Measurements from ENCODE around the gene CRELD2. TPM values are rescaled to one million over a fixed set of nuclear protein-coding genes. Genes with fewer than 3 reads are reported as not detected.

CRELD2 gene
- total and polyA plus RNA-seq, 2 of the 13 experiments (the other 11 are each of a cell fraction or from before 2014, with no cell fraction given) = 17.2 to 44.7 TPM

DNA sequence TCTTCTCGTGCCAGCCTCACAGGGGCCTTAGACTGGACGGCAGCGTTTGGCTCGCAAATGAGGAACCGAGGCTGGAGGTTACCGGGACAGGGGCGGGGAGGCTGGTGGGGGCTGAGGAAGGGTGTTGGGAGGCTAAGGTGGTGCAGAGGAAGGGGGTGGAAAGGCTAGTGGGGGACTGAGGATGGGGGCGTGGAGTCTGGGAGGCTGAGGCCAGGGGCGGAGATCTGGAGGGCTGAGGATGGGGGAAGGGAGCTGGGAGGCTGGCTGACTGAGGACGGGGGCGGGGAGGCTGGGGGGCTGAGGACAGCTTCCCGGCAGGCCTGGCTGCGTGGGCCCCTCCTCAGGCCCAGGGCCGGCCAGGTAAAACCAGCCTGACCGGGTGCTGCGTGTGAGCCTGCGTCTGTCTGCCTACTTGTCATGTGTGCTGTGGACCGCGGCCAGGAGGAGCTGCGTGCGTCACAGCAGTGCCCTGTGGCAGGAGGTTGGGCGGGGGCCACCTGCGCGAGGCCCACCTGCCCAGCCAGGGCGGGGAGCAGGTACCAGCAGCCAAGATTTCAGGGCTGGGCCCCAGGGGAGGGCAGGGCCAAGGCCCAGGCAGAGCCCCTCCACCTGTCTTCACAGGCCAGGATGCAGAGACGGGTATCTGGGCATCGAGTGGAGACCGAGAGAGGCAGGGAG, 32.7 kb downstream of the CRELD2 start (continued):
- TF ChIP-seq, protein P1, sequence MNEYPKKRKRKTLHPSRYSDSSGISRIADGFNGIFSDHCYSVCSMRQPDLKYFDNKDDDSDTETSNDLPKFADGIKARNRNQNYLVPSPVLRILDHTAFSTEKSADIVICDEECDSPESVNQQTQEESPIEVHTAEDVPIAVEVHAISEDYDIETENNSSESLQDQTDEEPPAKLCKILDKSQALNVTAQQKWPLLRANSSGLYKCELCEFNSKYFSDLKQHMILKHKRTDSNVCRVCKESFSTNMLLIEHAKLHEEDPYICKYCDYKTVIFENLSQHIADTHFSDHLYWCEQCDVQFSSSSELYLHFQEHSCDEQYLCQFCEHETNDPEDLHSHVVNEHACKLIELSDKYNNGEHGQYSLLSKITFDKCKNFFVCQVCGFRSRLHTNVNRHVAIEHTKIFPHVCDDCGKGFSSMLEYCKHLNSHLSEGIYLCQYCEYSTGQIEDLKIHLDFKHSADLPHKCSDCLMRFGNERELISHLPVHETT (CRISPR knock-in tag; conservative IDR thresholded peaks at IDR 0.05) = no peak
- no peak for TF ChIP-seq ATF7-NPFF (CRISPR knock-in tag; IDR thresholded peaks at IDR 0.05; ENCODE audit: low read depth)
- TF ChIP-seq SOX5 (CRISPR knock-in tag; IDR thresholded peaks at IDR 0.05; ENCODE audit: borderline replicate concordance) = peak; percentile 41; the same call in 1 of the 2 replicates
- TF ChIP-seq RBFOX2 (IDR thresholded peaks at IDR 0.05; ENCODE audit: low read depth, low read length) = peak; percentile 57
- TF ChIP-seq, protein P2, sequence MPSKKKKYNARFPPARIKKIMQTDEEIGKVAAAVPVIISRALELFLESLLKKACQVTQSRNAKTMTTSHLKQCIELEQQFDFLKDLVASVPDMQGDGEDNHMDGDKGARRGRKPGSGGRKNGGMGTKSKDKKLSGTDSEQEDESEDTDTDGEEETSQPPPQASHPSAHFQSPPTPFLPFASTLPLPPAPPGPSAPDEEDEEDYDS (CRISPR knock-in tag; IDR thresholded peaks at IDR 0.05) = peak; percentile 60; the same call in 1 of the 2 replicates
- no peak for TF ChIP-seq ZNF34 (CRISPR knock-in tag; IDR thresholded peaks at IDR 0.05; ENCODE audit: borderline replicate concordance)
- peak; percentile 38; the same call in 1 of the 2 replicates for TF ChIP-seq SALL1 (CRISPR knock-in tag; IDR thresholded peaks at IDR 0.05)
- TF ChIP-seq, protein P3, sequence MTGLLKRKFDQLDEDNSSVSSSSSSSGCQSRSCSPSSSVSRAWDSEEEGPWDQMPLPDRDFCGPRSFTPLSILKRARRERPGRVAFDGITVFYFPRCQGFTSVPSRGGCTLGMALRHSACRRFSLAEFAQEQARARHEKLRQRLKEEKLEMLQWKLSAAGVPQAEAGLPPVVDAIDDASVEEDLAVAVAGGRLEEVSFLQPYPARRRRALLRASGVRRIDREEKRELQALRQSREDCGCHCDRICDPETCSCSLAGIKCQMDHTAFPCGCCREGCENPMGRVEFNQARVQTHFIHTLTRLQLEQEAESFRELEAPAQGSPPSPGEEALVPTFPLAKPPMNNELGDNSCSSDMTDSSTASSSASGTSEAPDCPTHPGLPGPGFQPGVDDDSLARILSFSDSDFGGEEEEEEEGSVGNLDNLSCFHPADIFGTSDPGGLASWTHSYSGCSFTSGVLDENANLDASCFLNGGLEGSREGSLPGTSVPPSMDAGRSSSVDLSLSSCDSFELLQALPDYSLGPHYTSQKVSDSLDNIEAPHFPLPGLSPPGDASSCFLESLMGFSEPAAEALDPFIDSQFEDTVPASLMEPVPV (CRISPR knock-in tag; IDR thresholded peaks at IDR 0.05) = peak; percentile 43; the same call in 1 of the 2 replicates
- TF ChIP-seq JDP2 (CRISPR knock-in tag; IDR thresholded peaks at IDR 0.05; ENCODE audit: borderline replicate concordance) = no peak
- TF ChIP-seq NR2F6 (IDR thresholded peaks at IDR 0.05) = no peak
- peak; percentile 16; the same call in 1 of the 2 replicates for TF ChIP-seq NR2F6 (CRISPR knock-in tag; IDR thresholded peaks at IDR 0.05)
- TF ChIP-seq ZNF616 (CRISPR knock-in tag; IDR thresholded peaks at IDR 0.05; ENCODE audit: low read depth) = peak; percentile 60; the same call in 1 of the 2 replicates
- peak; percentile 45 for TF ChIP-seq RARA (CRISPR knock-in tag; IDR thresholded peaks at IDR 0.05)
- peak; percentile 76; the same call in 1 of the 2 replicates for TF ChIP-seq HNRNPL (IDR thresholded peaks at IDR 0.05; ENCODE audit: low read depth, low read length)
- TF ChIP-seq TGIF2 (CRISPR knock-in tag; IDR thresholded peaks at IDR 0.05) = peak; percentile 50; the same call in 1 of the 2 replicates
- TF ChIP-seq CHD4 (IDR thresholded peaks at IDR 0.05; ENCODE audit: borderline replicate concordance, low read length) = 0 out of 2 replicates have a peak, but pooled peaks have one; percentile 12
- TF ChIP-seq, protein P4, sequence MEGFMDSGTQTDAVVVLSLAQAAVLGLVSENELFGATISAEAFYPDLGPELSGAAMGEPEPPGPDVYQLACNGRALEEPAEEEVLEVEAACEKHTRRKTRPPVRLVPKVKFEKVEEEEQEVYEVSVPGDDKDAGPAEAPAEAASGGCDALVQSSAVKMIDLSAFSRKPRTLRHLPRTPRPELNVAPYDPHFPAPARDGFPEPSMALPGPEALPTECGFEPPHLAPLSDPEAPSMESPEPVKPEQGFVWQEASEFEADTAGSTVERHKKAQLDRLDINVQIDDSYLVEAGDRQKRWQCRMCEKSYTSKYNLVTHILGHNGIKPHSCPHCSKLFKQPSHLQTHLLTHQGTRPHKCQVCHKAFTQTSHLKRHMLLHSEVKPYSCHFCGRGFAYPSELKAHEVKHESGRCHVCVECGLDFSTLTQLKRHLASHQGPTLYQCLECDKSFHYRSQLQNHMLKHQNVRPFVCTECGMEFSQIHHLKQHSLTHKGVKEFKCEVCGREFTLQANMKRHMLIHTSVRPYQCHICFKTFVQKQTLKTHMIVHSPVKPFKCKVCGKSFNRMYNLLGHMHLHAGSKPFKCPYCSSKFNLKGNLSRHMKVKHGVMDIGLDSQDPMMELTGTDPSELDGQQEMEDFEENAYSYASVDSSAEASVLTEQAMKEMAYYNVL (CRISPR knock-in tag; IDR thresholded peaks at IDR 0.05; ENCODE audit: borderline replicate concordance) = no peak
- TF ChIP-seq ZNF20 (CRISPR knock-in tag; IDR thresholded peaks at IDR 0.05) = no peak
- TF ChIP-seq MED1 (CRISPR knock-in tag; IDR thresholded peaks at IDR 0.05) = peak; percentile 37; the same call in 1 of the 2 replicates
- TF ChIP-seq, protein P5, sequence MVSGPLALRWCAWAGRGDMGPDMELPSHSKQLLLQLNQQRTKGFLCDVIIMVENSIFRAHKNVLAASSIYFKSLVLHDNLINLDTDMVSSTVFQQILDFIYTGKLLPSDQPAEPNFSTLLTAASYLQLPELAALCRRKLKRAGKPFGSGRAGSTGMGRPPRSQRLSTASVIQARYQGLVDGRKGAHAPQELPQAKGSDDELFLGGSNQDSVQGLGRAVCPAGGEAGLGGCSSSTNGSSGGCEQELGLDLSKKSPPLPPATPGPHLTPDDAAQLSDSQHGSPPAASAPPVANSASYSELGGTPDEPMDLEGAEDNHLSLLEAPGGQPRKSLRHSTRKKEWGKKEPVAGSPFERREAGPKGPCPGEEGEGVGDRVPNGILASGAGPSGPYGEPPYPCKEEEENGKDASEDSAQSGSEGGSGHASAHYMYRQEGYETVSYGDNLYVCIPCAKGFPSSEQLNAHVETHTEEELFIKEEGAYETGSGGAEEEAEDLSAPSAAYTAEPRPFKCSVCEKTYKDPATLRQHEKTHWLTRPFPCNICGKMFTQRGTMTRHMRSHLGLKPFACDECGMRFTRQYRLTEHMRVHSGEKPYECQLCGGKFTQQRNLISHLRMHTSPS (CRISPR knock-in tag; IDR thresholded peaks at IDR 0.05; ENCODE audit: low read depth) = peak; percentile 69; the same call in 1 of the 2 replicates
- TF ChIP-seq RARG (CRISPR knock-in tag; IDR thresholded peaks at IDR 0.05; ENCODE audit: low read depth) = no peak

All from HepG2 (cell line).